Eye (tissue), 1 donor: ENCODE data around the gene ZNF174.

Source experiments
- DNase-seq: peaks from one replicate; pipeline ENCODE4 v3.0.0-alpha.2; 2015

The ZNF174 gene

DNA sequence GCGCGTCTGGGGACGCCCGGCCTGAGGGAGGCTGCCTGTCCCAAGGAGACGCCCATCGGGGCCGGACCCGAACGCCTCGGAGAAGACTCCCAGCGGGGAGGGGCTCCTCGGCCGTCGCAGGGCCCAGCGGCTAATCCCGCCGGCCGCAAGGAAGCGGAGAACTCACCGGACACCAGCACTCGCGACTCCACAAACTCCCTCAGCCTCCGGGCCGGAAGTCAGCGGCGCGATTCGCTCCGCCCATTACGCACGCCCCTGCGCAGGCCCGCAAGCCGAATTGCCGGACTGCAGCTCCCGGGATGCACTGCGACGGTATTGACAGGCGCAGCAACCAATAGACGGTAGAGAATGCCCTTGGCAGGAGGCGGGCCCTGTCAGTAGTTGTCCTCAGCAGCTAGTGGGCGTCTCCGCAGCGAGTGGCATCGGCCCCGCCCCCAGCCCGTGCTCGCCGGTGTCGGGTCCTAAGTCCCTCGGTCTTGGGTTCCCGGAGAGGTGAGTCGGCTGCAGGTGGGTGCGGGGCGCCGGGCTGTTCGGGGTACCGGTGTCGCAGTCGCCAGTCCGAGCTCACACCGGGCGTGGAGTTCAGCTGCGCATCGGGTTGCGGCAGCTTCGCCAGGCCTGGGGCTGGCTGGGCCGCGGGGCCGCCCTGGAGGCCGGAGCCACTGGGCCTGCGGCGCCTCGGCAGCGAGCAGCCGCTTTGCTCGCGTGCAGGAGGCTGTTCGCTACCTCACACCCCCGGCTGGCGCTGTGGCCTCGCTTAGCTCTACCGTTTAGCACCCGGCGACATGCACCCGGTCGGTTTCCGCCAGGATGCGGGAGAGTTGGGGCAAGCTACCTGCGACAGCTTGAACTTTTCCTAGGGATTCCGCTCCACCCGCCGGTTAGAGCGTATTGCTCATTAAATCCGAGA lies at the start of gene ZNF174, which contains the start of gene ZSCAN32:
Gene ZNF174, plus strand, starts transcription at position 437 of the 910 bp plus-strand sequence. CDS start 790 bp downstream, outside the sequence.
Gene ZSCAN32, minus strand, starts transcription at position 226 of the 910 bp plus-strand sequence. CDS start 3,447 bp downstream, outside the sequence.
- DNase-seq: peak; percentile 100

DNA sequence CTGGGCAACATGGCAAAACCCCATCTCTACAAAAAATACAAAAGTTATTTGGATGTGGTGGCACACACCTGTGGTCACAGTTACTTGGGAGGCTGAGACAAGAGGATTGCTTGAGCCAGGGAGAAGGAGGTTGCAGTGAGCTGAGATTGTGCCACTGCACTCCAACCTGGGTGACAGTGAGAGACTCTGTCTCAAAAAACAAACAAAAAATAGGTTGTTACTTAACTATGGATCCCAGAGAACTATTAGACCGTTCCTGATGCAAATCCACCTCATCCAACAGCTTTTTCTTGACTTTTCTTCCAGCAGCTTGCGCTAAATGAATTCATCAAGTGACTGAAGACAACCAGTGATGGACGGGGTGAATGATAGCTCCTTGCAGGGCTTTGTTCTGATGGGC lies 45.4 kb upstream of the ZNF174 start, which contains the start of gene OR2C1:
Gene OR2C1, plus strand, starts transcription at position 301 of the 400 bp plus-strand sequence. Its CDS starts 52 bp downstream, at position 353.
- DNase-seq: no peak

DNA sequence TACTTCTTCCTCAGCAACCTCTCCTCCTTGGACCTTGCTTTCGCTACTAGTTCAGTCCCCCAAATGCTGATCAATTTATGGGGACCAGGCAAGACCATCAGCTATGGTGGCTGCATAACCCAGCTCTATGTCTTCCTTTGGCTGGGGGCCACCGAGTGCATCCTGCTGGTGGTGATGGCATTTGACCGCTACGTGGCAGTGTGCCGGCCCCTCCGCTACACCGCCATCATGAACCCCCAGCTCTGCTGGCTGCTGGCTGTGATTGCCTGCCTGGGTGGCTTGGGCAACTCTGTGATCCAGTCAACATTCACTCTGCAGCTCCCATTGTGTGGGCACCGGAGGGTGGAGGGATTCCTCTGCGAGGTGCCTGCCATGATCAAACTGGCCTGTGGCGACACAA lies 44.9 kb upstream of the ZNF174 start:
- no peak for DNase-seq

DNA sequence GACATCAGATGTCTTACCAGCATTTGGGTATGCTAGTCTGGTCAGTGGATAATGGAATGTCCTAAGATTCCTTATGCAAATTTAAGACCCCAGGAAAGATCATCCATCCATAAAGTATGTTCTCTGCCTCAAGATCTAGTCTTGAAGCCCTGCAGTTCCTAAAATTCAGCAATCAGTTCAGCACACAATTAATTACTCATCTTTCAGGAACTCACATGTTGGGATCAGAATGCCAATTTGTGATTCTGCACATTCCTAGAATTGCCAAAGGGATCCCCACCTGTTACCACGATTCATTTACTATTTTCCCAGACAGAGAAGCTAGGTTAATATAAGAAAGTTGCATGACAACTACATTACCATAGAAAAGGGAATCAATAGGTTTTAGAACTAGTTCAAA lies 42.1 kb upstream of the ZNF174 start:
- DNase-seq: no peak

DNA sequence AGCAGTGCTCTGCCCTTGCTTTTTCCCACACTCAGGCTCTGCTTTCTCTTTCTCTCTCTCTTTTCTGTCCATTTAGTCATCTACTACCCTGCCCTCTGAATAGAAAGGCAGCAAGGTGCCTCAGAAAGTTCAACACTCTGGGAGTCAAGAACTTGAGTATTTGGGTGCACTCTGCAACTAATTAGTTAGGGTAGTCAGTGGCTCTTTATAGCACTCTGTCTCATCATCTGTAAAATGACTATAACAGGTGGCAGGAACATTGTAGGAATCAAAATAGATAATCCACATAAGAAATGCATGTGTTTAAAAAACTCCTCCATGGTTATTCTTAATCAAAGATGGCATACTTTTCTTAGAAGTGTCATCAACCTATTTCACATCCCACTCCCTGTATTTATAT lies 38.1 kb upstream of the ZNF174 start:
- no peak for DNase-seq

DNA sequence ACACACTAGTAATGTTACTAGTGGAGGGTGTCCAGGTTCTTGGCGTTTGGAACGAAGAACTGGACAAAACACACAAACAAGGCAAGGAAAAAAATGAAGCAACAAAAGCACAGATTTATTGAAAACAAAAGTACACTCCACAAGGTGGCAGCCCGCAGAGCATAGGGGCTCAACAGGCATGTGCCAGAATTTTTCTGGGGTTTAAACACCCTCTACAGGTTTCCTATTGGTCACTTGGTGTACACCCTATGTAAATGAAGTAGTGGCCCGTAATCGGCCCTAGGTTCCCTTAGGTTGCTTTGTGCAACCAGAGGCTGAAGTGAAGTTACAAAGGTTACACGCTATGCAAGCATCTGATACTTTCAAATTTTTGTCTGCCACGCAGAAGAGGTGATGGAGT lies 37.2 kb upstream of the ZNF174 start:
- no peak for DNase-seq

DNA sequence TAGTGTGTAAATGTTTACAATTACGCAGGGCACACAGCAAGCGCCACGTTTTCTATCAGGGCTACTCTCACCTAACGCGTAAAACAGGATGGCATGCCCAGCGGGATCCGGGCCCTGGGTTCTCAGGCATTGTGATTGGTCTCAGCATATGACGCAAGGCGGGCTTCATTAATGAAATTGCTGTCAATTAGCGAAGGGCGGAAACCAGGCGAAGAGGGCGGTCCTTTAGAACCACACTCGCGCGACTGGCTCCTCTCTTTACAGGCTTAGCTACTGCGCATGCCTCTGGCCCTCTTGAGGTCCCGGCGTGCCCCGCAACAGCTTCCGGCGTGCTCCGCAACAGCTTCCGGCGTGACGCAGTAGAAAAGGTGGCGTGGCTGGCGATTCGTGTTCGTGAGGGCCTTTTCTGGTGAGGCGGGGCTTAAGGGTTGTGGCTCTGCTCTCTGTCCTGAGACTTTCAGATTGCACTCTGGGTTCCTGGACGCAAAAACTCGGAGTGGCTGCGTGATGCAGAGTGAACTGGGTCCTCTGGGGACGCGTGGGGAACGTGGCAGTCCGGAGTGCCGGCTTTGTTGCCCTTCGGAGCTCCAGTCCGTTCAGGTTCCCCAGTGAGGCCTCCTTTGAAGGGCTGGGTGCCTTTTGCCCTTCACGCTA lies 36.1 kb upstream of the ZNF174 start:
- peak; percentile 91 for DNase-seq

DNA sequence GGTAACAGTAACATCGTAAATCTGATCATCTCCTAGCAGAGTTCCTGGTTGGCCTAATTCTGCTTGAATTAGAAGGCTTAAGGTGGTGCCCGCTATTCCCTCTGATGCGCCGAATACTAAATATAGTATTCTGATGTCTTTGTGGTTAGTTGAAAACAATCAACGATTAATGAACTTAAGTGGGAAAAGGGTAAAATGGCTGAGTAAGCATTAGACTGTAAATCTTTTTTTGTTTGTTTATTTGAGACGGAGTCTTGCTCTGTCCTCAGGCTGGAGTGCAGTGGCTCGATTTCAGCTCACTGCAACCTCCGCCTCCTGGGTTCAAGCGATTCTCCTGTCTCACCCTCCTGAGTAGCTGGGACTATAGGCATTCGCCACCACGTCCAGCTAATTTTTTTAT lies 31.9 kb upstream of the ZNF174 start:
- DNase-seq: no peak

DNA sequence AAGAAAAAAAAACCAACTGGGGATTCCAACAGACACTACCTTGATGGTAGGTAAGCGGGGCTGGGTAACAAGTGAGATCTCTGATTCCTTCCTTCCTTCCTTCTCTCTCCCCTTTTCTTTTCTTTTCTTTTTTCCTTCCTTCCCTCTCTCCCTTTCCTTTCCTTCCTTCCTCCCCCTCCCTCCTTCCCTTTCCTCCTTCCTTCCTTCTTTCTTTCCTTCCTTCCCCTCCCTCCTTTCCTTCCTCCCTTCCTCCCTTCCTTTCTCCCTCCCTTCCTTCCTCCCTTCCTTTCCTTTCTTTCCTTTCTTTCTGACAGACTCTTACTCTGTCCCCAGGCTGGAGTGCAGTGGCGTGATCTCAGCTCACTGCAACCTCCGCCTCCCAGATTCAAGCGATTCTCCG lies 25.3 kb upstream of the ZNF174 start:
- no peak for DNase-seq

DNA sequence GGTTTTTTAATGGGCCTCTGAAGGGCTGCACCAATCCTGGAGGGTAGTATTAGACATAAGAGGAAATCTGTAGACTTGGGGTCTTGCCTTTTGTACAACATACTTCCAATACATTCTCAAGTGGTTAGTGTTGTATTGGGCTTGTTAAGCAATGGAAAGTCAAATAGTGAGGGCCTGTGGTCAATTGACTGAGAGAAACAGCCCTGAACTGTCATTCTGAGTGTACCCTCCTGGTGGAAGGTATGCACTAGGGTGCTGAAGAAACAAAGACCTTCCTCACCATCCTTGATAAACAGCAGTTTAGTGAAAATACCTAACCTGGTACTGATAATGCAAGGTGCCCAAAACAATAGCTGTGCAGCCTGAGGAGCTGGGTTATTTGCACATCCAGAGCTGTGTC lies 23.1 kb upstream of the ZNF174 start:
- DNase-seq: no peak

DNA sequence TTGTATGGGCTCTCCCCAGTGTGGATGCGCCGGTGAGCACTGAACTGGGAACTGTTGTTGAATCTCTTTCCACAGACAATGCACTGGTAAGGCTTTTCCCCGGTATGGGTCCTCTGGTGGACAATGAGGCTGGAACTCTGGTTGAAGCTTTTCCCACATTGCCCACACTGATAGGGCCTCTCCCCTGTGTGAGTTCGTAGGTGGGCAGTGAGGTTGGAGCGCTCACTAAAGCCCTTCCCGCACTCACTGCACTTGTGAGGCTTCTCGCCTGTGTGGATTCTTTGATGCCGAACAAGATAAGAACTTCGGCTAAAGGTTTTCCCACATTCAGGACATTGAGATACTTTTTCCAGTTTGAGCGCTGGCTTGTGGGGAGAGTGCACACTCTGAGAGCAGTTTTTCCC lies 18.0 kb upstream of the ZNF174 start:
- no peak for DNase-seq

DNA sequence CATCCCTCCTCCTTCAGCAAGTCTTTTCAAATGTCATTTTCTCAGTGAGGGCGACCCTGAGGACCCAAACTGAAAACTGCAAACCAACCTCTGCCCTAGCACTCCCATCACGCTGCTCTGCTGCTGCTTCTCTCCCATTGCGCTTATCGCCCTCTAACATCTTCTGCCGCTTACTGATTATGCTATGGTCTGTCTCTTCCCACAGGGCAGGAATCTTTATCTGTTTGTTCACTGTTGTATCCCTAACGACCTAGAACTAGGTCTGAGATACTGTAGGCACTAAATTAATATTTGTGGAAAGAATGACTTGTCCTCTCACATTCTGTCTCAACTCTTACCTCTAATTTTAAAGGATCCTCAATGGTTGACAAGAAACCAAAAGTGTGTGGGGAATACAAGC lies 12.7 kb upstream of the ZNF174 start:
- no peak for DNase-seq

DNA sequence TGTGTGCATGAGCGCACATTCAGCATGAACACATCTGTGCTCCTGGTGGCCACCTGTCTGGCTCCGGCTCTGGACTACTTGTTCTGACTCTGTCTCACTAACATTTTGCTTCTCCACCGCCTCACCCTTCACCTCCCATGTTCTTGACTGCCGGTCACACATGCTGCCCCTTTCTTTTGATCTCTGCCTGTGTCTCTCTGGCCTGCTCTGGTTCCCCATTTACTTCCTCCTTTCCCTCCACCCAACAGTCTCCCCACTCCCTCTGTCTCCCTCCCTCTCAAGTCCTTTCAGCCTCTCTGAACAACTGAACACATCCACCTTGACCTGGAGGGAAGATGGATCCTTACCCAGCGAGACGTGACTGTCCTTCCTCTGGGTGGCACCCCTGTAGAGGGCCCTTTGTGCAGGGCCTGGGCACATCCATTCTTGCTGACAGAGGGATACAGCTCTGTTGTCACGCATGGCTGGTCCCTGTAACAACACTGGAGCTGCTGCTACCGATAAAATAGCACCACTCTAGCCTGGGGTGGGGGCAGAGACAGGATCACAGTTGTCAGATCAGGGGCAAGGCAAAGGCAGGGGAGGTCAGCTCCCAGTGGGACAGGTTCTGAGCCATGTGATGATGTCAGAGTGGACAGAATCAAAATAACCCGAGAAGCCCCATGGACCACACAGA lies 11.2 kb upstream of the ZNF174 start:
- no peak for DNase-seq

DNA sequence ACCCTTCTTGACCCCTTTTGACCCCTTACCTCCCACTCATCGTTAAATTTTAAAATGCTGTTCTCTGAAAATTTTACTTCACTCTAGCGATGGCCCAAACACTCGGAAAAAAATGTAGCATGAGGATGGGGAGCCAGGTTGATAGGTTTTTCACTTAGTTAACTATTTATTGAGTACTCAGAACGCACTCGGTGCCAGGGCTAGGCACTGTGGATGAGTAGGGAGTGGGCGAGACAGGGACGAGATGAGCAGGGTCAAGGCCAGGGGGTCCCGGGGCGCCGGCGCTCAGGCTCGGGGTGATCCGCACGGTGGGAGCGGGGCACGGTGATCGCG lies 603 bp upstream of the ZNF174 start:
- no peak for DNase-seq

DNA sequence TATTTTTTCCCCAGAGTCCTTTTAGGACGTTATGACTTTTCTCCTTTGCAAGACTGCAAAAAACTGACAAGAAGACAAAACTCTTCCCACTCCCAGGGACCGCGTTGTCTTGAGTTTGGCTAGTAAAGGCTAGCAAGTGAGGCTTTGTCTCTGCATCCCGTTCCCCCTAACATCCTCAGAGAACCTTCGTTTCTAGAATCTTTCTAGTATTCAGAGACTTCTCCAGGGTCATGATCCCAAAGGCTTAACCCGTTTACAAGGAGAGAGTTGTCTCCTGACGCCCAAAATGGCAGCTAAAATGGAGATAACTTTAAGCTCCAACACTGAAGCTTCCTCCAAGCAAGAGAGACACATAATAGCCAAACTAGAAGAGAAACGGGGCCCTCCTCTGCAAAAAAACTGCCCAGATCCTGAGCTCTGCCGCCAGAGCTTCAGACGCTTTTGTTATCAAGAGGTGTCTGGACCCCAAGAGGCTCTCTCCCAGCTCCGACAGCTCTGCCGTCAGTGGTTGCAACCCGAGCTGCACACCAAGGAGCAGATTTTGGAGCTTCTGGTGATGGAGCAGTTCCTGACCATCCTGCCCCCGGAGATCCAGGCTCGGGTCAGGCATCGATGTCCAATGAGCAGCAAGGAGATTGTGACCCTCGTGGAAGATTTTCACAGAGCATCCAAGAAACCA lies 843 bp downstream of the ZNF174 start:
- DNase-seq: no peak

DNA sequence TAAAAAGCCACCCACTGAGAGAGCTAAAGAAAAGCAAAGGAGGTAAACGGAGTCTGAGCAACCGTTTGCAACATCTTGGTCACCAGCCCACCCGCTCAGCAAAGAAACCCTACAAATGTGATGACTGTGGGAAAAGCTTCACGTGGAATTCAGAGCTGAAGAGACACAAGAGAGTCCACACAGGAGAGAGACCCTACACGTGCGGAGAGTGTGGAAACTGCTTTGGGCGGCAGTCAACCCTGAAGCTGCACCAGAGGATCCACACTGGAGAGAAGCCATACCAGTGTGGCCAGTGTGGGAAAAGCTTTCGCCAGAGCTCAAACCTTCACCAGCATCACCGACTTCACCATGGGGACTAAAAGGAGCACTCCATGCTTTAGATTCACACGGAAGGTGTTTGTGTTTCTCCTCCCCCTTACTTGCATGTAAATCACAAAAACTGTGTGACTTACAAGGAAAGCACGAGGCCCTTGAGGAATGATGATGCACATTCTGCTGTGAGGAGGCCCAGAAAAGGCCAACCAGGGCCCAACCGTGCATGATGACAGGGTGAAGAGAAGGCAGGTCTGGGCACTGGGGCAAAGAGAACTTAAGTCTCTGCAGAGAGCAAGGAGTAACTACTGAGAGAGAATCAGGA lies 7.7 kb downstream of the ZNF174 start:
- no peak for DNase-seq

DNA sequence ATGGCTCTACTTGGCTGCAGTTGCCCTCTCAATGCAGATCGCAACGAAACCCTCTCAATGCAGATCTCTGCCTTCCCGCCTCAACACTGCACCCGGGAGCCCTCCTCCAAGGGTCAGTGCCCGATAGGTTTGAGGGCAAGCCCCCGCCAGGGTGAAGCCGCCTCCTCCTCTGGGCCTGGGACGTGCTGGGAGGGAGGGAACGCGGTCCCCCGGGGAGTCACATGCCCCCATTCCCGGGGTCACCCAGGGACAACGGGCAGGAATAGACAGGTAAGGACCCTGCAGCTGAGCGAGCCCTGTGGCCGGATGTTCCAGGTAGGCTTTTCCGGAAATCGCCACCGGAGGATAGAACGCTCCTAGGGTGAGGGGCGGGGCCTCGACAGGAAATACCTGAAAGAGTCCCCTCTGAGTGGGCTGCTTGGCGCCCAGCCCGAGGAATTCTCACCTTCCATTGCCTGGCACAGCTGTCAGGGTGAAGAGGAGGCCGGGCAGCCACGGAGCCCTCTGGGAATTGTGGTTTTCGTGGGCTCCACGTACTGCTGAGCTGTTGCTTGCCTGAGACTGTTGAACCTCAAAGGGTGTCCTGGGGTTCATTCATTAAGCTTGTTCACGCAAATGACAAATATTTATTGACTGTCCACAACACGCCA lies 12.8 kb downstream of the ZNF174 start:
- no peak for DNase-seq

DNA sequence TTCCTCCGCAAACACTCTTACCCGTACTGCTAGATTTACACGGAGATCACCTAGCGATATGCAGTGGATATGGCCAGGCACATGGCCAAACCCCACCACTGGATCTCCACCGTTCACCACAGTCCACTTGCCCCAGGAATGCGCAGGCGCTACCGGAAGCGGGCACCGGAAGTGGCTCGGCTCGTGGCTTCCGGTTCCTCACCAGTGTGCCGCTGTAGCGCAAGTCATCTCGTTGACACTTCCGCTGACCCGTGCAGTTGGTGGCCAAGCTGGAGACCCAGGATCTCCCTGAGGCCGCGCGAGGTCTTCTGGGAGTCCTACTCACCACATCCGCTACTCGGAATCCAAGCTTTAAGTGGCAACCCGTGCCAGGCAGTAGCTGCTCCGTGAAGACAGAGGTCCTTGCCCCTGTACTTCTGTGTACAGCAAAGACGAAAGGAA lies 30.8 kb downstream of the ZNF174 start:
- DNase-seq: peak; percentile 43

DNA sequence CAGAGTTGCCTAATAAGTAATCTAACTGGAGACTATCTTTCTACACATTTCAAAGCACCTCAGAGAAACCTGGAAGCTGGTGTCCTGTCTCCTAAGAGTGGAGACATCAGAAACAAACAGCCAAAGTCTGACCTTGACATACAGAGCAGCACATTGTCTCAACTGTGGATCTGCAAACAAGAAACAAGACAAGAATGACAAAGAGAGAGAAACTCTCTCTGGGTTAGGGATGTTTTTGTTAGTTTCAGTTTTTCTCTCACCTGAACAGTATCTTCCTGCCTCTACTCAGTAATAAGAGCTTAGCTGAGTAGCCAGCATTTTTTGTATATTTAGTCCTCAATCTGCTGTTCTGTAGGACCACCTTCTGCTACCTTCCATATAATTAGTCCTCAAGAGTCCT lies 33.4 kb downstream of the ZNF174 start:
- no peak for DNase-seq

DNA sequence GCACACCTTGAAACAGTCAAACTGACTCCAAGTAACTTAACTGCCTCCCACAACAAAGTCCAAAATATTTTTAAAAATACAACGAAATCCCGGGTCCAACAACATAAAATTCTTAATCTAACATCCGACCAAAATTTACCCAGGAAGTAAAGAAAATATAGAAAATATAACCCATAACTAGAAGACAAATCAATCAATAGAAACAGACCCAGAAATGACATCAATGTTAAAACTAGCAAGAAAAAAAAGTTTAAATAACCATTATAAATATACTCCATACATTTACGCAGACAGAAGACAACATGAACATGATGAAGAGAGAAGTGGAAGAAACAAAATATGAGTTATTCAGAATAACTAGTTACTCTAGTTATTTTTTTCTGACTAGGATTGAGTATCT lies 38.6 kb downstream of the ZNF174 start:
- no peak for DNase-seq

DNA sequence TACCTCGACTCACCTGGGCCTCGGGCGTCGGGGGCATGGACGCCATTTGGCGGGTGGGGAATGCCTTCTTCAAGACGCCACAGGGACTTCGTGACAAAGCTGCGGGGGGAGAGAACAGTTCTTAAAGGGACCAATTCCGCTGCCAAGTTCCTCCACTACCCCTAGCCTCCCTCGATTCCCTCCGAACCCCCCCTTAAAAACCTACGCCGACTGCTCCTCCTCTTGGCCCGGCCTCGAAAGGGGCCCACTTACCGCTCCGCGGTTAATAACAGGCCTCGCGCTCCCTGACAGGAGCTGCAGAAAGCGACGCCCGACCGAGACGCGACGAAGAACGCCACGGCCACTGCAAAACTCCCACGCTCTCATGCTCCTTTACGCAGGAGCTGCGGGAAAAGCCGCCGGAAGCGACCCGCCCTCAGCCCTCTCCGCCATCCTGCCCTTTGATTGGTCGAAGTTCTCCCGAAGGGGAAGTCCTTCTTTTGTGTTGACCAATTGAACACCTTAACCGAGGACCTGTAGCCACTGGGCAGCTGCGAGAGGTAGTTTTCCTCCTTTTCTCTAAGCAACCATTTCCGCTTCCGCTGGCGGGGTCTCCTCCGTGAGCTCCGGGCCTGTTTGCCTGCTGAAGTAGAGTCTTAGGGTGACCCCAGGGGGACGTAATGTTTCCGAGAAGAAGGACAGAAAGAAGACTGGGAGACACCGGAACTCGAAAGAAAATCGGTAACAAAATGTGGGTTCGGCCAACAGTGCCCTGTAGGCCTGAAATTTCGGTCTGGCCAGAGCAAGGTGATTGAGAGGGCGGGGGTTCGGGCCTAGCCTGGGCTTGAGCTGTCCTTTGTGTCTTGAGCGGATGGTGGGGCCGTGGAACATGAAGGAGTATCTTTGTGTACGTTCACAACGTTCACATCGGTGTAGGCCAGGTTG lies 42.4 kb downstream of the ZNF174 start, which contains the start of the genes NAA60 and ZNF597:
Gene NAA60, plus strand, starts transcription at position 573 of the 924 bp plus-strand sequence. CDS start 32,548 bp downstream, outside the sequence.
Gene ZNF597, minus strand, starts transcription at position 397 of the 924 bp plus-strand sequence. Its CDS starts 351 bp downstream, at position 46.
- peak; percentile 94 for DNase-seq
